Femur (tissue), 1 donor: Measurements from ENCODE around the gene SGCD.

ENCODE experiments used
- DNase-seq: peaks from one replicate; pipeline ENCODE4 v3.0.0-alpha.2; 2017

SGCD gene

GRCh38 chr5:156469636-156470035 is 142.7 kb downstream of the SGCD start:
- no peak for DNase-seq

- no peak for DNase-seq
These were observed 144.9 kb downstream of the SGCD start for GRCh38 chr5:156471893-156472292.

GRCh38 chr5:156473269-156473908 is 146.4 kb downstream of the SGCD start:
- no peak for DNase-seq

GRCh38 chr5:156474251-156474650 is 147.3 kb downstream of the SGCD start:
- DNase-seq: peak; percentile 58

- DNase-seq: peak; percentile 57
These were observed 148.5 kb downstream of the SGCD start for GRCh38 chr5:156475182-156476157.

GRCh38 chr5:156476158-156476551 is 149.2 kb downstream of the SGCD start:
- DNase-seq: no peak

- no peak for DNase-seq
These were observed 149.7 kb downstream of the SGCD start for GRCh38 chr5:156476678-156477077.

GRCh38 chr5:156477196-156477595 is 150.2 kb downstream of the SGCD start:
- no peak for DNase-seq

GRCh38 chr5:156479849-156480248 is 152.9 kb downstream of the SGCD start:
- peak; percentile 68 for DNase-seq

- no peak for DNase-seq
These were observed 154.8 kb downstream of the SGCD start for GRCh38 chr5:156481741-156482140.

GRCh38 chr5:156482818-156483217 is 155.9 kb downstream of the SGCD start:
- no peak for DNase-seq

GRCh38 chr5:156486394-156487238 is 159.7 kb downstream of the SGCD start:
- DNase-seq: no peak

- no peak for DNase-seq
These were observed 164.8 kb downstream of the SGCD start for GRCh38 chr5:156491766-156492165.

GRCh38 chr5:156496291-156496690 is 169.3 kb downstream of the SGCD start:
- no peak for DNase-seq

GRCh38 chr5:156497804-156498208 is 170.8 kb downstream of the SGCD start:
- no peak for DNase-seq

- DNase-seq: no peak
These were observed 171.4 kb downstream of the SGCD start for GRCh38 chr5:156498226-156498980.

- DNase-seq: no peak
These were observed 173.8 kb downstream of the SGCD start for GRCh38 chr5:156500755-156501154.

- no peak for DNase-seq
These were observed 178.1 kb downstream of the SGCD start for GRCh38 chr5:156505101-156505500.

GRCh38 chr5:156513123-156513815 is 186.3 kb downstream of the SGCD start:
- no peak for DNase-seq

GRCh38 chr5:156515121-156515520 is 188.2 kb downstream of the SGCD start:
- DNase-seq: no peak

- no peak for DNase-seq
These were observed 188.9 kb downstream of the SGCD start for GRCh38 chr5:156515803-156516360.
